GM18498 (cell line): ENCODE measurements around the gene OTUB2.

Experiments
- ATAC-seq: cut with Tn5 transposase; IDR thresholded peaks from one replicate; pipeline ENCODE4 v1.9.1; 2021; ENCODE audit warnings: mild to moderate bottlenecking, moderate library complexity; ENCODE audit not compliant: unreplicated experiment

The OTUB2 gene

DNA sequence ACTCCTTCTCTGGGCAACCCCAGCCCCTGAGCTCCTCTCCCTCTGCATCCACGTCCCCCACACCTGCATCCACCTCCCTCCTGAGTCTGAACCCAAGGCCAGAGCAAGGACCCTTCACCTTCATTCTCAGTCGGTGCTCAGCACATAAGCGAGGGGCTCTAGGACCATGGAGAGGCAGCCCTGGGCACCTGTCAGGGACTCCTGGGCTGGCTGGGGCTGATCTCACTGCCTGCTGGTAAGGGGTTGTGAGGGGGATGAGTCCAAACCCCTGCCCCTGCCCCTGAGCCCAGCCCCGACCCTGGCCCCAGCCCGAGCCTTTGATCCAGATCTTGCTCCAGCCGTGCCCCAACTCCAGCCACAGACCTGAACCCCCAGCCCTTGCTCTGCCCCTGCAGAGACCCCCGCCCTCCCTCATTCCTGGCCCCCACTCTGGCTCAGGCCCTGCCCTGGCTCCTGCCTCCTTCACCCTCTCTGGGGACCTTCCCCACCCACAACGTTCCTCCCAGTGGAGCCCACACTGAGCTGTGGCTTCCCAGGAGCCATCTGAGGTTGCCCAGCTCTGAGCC is 29.9 kb upstream of the OTUB2 start:
- ATAC-seq = no peak

DNA sequence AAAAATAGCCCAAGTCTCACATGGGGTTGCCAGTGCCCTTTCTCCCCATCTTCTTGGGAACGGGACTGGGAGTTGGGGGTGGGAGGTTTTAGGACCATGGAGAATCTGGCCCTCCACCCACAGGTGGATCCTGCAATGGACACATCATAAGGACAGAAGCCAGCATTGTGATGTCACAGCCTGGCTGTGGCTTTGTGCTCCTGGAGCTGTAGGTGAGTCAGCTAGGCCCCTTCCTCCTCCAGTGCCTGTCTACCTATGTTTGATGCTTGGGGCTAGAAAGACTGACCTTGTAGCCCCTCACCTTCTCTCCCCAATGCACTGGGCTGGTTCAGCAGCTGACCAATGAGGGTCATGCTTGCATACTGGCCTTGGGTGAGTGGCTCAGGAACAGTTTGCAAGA is 29.1 kb upstream of the OTUB2 start, which contains the start of gene CCDC197:
CCDC197 (plus strand) TSS at position 220 of the 400 bp plus-strand sequence. CDS start 831 bp downstream, outside the sequence.
- ATAC-seq = no peak

DNA sequence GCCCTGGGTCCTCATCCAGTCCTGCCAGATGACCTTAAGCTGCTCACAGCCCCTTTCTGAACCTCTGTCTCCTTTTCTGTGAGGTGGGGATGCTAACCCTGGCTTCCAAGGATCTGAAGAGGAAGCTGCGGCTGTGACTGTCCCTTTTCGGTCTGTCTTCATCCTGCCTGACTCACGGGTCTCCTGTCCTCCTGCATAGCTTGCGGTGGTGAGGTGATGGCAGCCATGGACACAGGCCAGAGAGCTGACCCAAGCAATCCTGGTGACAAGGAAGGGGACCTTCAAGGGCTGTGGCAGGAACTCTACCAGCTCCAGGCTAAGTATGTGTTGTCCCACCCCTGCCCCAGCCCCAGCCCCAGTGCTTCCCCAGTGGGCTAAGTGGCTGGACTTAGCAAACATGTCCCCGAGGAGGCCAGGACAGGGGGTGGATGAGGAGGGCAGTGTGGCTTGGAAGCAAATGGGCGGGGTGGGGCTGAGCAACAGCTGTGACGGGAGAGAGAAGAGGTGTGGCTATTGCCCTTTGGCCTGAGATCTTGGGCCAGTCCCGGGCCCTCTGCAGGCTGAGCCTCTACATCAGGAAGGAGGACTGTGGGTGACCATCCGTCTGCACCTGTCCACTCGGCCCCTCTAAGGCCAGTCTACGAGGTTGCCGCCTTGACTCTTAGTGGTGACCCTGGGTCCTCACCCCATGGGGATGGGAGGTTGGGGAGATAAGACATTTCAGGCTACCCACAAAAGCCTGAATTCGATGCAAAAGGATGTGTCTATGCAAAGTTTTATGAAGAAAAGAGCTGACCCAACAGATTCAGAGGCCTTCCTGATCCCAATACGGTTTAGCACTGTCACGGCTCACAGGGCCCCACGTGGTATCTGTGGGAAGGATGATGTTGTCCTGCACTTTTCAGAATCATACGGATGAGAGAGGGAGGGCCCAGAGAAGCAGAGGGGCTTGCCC is 27.9 kb upstream of the OTUB2 start:
- no peak for ATAC-seq

DNA sequence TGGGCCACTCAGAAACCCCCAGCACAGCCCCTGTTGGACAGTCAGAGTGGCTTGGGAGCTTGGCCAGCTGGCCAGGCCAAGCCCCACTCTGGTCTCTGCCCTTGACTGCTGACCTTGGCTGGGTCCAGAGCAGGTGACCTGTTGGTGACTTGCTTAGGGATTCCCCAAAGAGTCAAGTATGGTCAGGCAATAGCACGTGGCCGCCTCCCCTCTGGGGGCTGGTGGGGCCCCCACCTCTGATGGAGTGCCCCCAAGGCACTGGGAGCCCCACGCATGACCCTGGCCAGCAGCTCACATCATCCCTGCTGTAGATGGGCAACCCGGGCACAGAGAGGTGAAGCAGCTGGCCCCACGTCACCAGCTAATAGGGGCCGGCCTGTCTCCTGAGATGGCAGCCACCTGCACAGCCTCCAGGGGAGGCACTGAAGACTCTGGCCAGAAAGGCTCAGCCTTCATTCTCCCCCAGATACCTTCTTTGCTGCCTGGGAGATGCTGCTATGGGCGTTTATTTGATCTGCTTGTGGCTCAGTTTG is 27.2 kb upstream of the OTUB2 start:
- ATAC-seq = no peak

DNA sequence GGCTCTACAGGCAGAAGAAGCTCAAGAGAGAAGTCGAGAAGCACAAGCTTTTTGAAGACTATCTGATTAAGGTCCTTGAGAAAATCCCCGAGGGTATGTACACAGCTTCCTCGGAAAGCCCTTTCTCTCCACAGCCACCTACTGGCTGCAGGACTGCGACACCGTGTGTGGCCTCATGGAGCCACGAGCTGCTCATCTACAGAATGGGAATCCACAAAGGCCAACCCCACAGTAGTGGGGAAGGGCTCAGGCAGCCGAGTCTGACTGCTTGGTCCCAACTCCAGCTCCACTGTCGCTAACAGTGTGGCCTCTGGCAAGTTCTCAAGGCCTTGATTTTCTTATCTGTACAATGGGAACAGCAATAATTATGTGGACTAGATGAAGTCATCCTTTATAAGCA is 26.6 kb upstream of the OTUB2 start:
- no peak for ATAC-seq

DNA sequence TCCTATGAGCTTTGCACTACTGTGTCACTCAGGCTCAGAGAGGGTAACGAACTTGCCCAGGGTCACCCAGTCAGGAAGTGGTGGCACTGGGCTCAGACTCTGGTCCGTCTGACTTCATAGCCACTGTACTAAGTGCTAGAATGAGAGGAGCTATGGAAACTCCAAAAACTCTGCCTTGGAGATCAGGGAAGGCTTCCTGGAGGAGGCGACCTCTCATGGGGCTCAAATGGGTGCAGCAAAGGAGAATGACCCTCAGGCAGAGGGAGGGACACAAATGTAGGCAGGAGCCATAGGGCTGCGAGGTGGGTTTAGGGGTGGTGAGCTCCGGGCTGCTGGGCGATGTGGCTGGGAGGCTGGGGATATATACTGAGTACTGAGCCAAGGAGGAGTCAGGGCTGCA is 25.9 kb upstream of the OTUB2 start:
- no peak for ATAC-seq

DNA sequence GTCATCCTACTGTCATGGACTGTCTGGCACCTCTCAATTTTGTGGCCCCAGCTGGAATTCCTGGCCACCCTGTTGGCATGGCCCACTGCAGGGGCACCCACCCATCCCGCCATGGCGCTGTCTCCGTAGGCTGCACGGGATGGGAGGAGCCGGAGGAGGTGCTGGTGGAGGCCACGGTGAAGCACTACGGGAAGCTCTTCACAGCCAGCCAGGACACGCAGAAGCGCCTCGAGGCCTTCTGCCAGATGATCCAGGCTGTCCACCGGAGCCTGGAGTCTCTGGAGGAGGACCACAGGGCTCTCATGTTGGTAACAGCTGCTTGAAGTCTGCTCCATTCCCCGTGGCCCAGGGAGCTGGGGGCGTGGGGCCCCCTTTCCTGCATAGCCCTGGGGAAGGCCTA is 25.1 kb upstream of the OTUB2 start:
- ATAC-seq = no peak

DNA sequence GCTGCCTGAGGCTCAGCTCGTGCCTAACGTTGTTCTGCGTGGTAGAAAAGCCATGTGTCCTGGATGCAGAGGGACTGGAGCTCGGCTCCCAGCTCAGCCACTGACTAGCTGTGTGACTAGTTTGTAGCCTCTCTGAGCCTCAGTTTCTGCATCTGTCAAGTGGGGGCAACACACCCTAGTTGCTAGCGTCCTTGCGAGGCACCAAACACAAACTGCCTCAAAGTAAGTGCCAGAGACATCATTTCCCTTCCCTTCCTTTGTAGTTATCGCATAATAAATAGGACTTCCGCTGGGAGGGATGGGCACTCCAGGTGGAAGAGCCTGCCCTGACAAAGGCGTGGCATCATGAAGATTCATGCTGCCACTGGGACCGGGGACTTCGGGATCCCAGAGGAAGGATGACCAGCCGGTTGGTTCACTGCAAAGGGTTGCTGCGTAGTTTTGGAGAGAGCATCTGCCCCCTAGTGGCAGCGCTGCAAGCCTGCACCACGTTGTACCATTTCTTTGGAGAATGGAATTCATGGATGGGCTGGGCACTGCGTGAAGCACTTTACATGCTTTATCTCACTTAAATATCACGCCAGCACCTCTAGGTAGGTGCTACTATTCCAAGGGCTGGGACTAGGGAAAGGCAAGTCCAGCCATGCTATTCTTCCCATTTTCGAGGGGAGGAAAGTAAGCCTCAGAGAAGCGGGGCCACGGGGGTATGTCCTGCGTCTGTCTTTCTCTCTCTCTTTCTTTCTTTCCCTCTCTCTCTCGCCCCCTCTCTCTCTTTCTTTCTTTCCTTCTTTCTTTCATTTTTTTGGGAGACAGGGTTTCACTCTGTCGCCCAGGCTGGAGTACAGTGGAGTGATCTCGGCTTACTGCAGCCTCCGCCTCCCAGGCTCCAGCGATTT is 24.4 kb upstream of the OTUB2 start:
- ATAC-seq = peak; percentile 78

DNA sequence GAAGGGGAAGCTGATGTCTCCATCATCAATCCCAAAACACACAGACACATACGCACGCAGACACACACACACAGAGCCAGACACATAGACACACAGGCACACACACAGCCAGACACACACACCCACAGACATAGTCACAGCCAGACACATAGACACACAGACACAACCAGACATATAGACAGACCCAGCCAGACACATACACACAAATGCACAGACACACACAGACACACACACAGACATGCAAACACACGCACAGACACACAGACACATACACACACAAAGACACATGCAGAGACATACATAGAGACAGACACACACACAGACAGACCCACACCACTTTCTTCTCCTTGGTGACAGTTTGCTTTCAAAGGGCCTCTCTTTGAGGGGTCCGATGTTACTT is 22.7 kb upstream of the OTUB2 start:
- no peak for ATAC-seq

DNA sequence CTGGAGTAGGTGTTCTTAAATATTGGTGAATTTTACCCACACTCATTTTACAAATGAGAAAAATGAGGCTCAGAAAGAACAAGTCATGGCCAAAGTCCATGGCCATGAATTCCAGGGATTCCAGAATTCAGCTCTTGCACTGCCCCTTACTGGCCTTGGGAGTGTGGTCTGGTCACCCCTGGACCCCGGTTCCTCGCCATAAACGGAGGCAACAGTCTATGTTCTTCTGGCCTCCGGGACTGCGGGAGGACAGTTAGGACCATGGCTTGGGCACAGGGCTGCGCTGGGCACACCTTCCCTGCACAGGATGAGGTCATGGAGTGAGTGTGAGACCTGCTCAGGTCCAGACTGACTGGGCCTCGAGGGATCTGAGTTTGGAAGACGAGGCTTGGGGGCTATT is 22.1 kb upstream of the OTUB2 start:
- ATAC-seq = no peak

DNA sequence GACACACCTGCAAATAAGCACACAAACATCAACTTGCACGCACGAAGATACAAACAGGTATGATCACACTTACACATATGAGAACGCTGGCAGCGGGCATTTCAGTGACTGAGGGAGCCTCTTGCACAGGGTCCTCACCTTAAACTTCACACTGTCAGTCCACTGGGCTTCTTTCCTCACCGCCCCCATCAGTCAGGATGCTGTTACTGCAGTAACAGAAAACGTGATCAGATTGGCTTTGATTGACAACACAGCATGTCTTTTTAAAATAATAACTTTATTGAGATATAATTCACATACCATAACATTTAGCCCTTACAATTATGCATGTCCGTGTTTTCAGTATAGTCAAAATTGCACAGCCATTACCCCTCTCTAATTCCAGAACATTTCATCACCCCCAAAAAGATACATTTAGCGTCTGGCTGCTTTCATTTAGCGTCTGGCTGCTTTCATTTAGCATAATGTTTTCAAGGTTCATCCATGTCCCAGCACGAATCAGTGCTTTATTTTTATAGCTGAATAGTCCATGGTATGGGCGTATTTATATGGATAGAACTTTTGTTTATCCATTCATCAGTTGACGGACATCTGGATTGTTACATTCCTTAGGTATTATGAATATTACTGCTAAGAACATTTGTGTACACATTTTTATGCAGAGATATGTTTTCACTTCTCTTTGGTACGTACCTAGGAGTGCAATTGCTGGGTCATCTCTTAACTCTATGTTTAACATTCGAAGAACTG is 20.6 kb upstream of the OTUB2 start:
- ATAC-seq = no peak

DNA sequence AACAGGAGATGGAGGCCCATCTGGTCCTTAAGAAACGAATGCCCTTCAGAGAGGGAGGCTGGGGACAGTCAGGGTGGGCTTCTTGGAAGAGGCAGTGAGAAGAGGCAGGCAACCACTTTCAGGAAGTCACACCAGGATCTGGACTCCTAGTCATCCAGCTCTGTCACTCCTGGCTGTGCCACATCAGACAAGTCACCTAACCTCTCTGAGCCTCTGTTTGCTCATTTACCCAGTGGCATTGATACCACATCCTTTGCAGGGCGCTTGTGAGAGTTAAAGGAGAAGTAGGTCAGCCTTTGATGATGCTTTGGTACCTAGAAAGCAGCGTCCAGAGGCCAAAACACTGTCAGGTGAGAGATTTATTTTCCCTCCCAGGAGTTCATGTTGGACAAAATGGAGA is 17.9 kb upstream of the OTUB2 start:
- ATAC-seq = no peak

DNA sequence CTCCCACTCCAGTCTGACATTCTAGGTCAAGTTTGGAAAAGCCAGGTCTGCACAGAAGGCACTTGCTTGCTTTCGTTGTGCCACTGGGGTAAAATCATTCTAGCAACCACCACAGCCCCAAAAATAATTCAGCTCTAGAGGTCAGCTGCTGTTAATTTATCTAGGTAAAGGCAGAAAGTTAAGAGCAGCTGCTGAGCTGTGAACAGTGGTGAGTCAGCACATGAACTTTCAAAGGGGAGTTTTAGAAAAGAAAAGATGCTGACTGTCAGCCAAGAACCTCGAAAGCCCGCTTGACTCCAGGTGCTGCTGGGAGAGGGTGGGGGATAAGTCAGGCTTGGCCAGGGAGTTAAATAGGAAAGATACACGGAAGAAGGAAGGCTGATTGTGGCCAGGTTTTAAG is 16.4 kb upstream of the OTUB2 start:
- ATAC-seq = peak; percentile 51

DNA sequence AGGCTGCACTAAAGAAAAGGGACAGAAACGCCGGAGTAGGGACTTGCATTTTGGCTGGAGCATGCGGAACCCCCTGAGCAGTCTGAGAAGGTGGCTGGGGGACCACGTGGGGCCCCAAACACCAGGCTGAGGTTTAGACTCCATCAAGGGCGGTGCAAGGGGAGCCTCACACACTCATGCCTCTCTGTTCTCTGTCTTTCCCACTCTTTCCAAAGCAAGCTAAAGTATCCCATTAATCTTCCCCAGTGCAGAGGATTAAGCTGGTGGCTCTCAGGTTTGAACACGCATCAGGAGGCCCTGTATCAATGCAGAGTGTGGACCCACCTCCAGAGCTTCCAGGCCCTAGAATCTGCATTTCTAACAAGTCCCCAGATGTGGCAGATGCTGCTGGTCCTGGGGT is 15.5 kb upstream of the OTUB2 start:
- ATAC-seq = no peak

DNA sequence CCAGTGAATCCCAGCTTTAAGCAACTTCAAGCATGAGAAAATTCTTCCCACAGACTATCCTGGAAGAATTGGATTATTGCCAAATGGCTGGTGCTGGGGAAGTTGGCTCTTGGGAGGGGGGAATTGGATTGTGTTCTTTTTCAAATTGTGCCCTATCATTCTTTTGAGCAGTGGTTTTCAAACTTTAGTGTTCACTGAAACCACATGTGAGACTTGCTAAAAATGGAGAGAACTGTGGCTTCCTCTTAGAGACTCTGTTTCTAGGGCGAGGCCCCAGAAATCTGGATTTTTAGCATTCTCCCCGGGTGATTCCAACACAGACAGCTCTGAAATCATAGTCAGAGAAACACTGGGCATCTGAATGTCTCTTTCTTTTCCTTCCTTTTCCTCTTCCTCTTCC is 14.3 kb upstream of the OTUB2 start:
- no peak for ATAC-seq

DNA sequence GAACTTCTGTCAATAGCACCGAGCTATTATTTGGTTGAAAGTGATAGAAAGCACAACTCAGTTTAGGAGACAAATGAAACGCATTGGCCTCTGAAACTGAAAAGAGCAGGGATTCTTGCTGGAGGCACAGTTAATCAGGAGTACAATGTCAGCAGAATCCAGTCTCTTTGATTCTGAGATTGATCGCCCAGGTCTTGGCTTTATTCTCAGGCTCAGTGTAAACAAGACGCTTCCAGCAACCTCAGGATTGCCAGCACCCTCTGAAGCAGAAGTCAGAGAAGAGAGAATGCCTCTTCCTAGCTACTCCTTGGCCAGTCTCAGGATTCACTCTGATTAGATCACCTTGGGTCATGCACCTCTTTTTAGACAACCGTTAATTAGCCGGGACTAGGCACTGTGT is 11.8 kb upstream of the OTUB2 start:
- ATAC-seq = no peak

DNA sequence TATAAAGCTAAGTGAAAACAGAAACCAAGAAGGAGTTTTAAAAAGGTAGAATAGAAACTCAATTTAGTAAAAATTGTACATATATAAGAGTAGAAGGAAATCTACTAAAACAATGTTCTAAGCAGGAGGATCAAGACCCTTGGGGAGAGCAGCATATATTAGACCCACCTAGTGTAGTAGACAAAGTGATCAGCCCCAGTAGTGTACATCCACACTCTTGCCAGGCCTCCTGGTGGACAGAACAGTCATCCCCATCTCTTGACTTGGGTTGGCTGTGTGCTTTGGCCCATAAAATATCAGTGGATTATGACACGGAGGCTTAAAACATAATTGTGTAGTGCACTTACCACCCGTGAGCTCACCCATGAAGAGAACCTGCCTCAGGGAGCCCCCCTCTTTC is 10.9 kb upstream of the OTUB2 start:
- no peak for ATAC-seq

DNA sequence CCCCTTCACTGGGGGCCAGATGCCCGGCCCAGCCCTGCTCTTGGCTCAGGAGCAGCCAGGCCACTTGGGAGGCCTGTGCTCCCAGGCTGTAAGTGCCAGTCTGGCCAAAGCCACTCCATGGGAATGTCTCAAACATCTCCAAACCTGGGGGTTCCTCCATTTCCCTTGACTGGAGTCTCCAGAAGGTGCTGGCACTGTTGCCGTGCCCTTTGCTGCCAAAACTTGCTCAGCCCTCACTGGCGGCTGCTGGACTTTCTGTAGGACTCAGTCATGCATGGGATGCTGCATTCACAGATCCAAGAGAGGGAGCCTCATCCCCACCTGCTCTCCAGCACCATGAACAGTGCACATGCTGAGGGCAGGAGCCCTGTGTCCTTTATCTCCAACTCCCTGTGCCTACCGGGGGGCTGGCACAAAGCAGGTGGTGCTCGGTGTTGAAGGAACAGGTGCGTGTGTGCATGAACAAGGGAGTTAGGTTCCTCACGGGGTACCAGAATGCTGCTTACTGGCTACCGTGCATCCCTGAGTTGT is 9.6 kb upstream of the OTUB2 start:
- no peak for ATAC-seq

DNA sequence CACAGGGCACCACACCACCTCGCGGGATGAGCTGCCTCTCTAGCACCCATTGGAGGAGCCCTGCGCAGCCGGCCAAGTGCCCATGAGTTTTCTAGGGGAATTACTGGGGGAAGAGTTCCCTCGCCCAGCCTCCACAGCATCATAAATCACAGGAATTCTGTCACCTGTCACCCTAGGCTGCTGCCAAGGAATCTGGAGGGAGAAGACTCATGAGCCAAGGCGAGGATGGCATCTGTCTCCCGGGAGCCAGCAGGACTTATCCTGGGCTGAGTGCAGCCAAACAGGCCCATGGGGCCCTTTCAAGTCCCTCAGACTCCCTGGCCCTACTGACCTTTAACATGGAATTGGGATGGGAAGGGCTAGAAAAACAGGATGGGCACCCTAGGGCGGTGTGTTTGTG is 7.8 kb upstream of the OTUB2 start:
- no peak for ATAC-seq

DNA sequence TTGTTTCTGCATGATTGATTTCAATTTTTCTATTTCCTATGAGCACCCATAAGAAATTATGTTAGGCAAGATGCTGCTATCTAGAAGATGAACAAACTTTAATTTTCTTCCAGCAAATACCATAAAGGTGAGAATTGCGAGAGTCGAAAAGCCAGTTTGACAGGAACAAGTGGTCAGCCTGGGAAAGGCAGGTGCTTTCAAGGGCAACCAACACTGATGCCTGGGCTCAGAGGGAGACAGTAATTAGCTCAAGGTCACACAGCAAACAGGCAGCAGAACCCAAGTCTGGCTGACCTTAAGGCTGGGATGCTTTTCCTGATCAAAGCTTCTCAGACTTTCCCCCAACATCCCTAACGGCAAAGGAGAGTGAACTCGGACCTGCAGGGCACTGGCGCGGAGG is 6.8 kb upstream of the OTUB2 start:
- no peak for ATAC-seq
